Activated effector memory CD4-positive, alpha-beta T cell treated with anti-CD3 and anti-CD28 coated beads, Interleukin-2, amount 50 U/mL, for 16 hours (primary cell): Measurements from ENCODE around the gene FAM219A.
"Not testable (repeated sequence)": the region's sequence is repeated elsewhere in the genome, so short reads cannot be mapped to it uniquely, and the experiment has no call there.

Experiments
- DNase-seq: peaks from one replicate; pipeline ENCODE4 v3.0.0-alpha.2; 2020

FAM219A gene

DNA sequence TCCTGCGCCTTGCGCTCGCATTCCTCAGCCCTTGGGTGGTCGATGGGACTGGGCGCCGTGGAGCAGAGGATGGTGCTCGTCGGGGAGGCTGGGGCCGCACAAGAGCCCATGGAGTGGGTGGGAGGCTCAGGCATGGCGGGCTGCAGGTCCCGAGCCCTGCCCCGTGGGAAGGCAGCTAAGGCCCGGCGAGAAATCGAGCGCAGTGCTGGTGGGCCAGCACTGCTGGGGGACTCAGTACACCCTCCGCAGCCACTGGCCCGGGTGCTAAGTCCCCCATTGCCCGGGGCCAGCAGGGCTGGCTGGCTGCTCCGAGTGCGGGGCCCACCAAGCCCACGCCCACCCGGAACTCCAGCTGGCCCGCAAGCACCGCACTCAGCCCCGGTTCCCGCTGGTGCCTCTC is 24.4 kb upstream of the FAM219A start:
- DNase-seq, result not testable (repeated sequence)

DNA sequence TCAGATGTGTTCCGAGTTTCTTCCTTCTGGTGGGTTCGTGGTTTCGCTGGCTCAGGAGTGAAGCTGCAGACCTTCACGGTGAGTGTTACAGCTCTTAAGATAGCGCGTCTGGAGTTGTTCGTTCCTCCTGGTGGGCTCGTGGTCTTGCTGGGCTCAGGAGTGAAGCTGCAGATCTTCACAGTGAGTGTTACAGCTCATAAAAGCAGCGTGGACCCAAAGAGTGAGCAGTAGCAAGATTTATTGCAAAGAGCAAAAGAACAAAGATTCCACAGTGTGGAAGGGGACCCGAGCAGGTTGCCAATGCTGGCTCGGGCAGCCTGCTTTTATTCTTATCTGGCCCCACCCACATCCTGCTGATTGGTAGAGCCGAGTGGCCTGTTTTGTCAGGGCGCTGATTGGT is 23.2 kb upstream of the FAM219A start:
- not testable (repeated sequence) for DNase-seq

- DNase-seq, result no peak
Observed at GRCh38 chr9:34479431-34479866, 21.1 kb upstream of the FAM219A start.

DNA sequence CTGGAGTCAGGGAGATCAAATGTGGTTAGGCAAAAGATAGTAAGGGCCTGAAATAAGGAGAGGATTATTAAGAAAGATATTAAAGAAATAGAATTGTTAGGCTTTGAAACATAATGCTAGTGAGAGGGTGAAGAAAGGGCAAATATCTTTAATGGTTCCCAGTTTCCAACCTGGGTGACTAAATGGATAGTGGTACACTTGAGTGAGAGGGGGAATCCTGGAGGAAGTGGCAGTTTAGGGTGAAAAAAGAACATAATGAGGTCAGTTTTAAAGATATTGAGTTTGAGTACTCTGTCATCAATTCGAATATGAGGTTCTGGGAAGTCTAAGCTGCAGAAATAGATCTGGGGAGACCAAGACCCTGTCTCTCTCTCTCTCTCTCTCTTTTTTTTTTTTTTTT is 19.2 kb upstream of the FAM219A start:
- no peak for DNase-seq

GRCh38 chr9:34475097-34475496 is 16.7 kb upstream of the FAM219A start:
- no peak for DNase-seq

DNA sequence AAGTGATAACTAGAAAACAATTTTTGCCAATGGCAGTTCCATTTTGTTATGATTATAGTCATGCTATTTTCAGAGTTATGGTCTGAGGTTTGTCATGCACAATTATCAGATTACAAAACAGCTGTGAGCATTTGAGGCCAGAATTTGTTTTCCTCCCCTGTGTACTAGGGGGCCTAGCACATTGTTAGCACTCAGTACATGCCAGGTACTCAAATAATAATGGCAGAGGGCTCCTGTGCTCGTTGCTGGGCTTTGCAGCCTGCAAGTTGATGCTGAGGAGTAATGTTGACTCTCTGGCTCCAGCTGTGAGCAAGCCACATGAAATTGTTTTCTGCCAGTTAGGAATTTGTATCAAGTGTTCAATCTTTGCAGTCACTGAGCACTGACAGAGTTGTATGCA is 7.1 kb upstream of the FAM219A start:
- no peak for DNase-seq

DNA sequence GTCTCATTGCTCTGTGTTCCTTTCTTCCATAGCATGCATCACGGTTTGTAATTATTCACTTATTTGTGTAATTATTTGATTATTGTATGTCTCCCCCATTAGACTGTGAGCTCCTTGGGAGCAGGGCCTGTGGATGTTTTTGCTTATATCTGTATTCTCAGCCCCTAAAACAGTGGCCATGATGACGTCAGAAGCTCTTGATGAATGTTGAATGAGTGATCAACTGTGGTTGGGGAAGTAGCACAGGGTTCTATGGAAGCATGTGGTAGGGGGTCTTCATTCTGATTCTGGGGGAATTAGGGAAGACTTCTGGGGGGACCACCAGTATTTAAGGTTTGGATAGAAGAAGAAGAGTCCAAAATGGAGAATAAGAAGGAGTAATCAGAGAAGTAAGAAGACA is 6.2 kb upstream of the FAM219A start:
- DNase-seq, result no peak

DNA sequence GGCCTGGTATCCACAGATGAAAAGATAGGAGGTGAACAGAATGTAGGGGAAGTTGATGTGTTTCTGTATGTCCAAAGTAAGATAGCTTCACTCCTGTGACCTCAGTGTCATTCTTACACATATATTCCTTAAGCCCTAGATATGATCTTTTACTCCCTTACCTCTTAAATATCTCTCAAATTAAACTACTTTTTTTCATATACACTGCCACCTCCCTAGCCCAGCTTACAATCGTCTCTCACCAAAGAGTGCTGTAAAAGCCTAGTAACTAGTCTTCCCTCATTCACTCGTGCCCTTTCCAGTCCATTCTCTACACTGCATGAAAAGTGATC is 5.5 kb upstream of the FAM219A start:
- DNase-seq, result no peak

DNA sequence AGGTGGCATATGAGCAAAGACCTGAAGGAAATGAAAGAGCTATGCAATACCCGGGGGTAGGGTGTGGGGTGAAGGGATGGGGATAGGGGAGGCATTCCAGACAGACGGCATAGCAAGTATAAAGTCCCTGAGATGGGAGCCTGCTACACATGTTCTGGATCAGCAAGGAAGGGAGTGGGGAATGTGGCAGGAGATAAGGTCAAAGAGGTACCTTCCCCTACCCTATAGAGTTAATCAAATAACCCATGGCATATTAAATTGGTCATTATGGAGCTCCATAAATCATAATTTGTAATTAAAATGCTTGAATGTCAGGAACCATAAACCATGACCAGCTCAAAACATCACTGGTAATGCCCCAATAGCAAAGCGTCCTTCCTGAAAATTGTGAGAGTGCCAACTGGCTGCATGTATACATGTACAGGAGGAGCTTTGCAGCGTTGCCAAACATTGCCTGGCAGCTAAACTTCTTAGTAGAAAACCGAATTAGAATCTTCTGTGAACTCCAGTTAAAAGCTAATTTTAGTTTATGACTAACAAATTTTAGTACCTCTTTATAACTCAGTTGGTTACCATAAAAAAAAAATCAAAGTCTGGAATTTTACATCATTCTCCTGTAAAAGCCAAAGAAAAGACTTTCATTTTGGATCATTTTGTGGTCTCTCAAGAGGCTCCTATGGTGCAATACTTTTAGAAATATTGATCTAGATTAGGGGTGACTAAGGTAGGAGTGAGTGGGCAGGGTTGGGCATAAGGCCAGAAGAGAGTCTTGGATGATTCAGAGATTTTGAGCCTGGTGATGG is 4.9 kb upstream of the FAM219A start:
- peak; percentile 73 for DNase-seq

GRCh38 chr9:34459941-34460340 is 1.6 kb upstream of the FAM219A start:
- no peak for DNase-seq

DNA sequence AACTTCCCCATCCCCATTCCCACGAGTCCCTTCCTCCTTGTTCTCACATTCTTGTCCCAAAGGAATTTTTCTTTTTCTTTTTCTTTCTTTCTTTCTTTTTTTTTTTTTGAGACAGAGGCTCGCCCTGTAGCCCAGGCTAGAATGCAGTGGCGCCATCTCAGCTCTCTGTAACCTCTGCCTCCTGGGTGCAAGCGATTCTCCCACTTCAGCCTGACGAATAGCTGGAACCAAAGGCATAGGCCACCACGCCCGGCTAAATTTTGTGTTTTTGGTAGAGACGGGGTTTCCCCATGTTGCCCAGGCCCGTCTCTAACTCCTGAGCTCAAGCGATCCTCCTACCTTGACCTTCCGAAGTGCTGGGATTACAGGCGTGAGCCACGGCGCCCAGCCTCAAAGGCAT is 986 bp upstream of the FAM219A start:
- DNase-seq, result no peak

- no peak for DNase-seq
Observed at GRCh38 chr9:34458959-34459340, 580 bp upstream of the FAM219A start.

DNA sequence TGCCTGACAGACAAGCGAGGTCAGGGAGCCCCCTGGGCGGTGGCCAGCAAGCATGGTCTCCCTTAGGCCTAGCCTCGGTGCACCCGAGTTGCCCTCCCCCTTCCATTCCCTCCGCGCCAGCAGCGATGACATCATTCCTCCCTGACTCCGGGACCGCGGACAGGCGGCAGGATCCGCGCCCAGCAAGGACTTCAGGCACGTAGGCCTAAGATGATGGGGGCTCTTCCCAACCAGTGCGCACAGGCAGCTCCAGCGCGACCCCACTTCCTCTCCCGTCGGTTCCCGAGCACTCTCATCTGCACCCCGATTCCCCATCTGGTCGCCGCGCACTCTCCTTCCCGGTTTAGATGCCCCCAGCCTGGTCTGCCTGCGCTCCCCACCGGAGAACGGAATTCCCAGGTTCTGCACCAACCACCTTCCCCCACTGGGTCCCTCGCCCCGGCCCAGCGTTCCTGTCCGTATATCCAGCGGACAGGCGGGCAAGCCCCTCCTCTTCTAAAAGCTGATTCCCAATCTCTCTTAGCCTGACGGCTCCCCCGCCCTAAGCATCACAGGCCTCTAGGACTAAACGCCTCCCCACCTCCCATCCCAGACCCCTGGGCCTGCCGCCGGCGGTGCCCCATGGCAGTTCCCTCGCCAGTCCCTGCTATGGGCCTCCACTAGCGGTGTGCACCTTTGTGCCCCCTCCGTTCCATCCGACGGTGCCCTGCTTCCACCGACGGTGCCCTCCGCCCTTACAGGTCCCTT is 931 bp downstream of the FAM219A start:
- DNase-seq, result no peak

DNA sequence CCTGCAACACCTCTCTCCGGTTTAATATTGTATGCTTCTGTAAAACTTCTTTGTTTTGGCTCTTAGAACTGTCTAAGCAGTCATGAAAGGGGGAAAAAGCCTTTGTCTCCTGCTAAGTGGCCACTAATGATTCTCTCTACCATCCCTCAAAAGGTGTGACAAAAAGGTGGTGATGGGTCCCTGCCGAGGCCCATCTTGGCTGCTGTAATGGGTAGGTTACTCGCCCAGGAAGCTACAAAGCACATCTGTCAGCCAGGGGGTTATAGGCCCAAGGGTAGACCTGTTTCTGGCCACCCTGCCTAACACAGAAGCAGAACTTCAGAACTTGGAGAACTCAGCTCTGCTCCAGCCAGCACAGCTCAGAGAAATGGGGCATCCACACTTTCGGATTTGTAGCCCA is 1.6 kb downstream of the FAM219A start:
- no peak for DNase-seq

DNA sequence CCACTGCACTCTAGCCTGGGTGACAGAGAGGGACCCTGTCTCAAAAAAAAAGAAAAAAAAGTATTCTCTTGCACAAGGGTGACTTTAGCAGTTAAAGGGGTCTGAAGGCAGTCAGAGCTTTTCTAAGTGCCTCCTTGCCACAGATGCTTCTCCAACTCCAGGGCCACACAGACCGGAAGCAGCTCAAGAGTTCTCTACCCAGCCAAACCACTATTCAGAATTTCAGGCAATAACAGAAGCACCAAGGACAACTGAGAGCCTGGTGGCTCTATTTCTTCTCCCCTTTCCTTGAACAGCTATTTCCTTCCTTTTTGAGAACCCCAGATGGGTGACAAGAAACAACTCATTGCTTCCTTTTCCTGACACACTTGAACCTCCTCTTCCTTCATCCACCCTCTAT is 2.2 kb downstream of the FAM219A start:
- DNase-seq, result no peak

DNA sequence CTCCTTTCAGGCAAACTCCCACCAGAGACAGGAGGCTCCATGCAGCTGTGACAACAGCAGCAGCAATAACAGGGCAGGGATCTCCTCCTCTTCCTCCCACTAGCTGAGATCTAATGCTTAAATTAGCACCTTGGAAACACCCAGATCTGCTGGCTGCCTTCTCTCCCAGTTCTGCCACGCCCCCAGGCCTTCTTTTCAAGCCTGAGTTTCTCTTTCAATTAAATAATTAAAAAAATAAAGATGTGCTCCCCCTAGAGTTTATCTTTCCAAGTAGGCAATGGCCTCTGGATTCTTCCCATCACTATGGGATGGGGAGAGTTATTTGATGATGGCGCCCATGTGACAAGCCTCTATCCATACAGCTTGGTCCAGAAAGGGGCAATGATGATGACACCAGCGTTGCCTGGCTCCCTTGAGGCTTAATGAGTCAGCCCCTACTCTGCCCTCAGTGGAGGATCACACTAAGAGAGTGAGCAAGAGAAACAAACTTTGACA is 3.8 kb downstream of the FAM219A start:
- DNase-seq, result no peak

DNA sequence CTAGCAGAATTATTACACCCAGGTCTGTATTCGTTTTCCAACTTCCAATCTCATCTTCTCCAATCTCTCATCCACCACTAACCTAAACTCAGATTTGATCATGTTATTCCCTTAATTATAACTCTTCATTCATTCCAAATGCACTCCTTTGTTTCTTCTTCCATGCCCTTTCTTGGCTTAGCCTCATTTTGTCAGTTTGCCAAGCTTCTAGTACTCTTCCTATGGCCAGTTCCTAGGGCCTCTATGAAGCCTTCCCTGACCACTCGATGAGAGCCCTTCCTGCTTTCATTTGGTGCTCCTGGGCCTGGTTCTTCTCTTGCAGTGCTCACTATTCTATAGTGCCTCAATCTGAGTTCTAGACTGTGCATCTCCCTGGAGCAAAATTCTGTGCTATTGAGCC is 5.8 kb downstream of the FAM219A start:
- no peak for DNase-seq

GRCh38 chr9:34451545-34451944 is 6.8 kb downstream of the FAM219A start:
- no peak for DNase-seq

- DNase-seq, result no peak
Observed at GRCh38 chr9:34451135-34451534, 7.2 kb downstream of the FAM219A start.

GRCh38 chr9:34450644-34451043 is 7.7 kb downstream of the FAM219A start:
- DNase-seq, result no peak

- DNase-seq, result no peak
Observed at GRCh38 chr9:34446951-34447350, 11.4 kb downstream of the FAM219A start.

DNA sequence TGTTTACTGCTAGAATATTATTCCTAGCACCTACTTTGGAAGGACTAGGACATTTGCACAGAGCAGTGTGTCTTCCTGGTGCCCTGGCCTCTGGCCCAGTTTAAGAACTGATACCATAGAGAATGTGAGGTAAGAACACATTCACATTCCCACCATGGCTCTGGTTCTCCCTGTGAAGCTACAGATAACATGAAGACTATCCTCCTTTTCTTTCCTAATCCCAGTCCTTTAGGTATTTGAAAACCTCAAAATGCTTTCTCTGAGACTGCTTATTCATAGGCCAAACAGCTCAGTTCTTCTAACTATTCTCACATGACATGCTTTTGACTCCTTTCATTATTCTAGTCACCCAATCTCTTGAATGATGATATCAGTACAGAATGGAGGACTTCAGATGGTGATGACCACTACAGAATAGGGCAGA is 11.9 kb downstream of the FAM219A start:
- no peak for DNase-seq

DNA sequence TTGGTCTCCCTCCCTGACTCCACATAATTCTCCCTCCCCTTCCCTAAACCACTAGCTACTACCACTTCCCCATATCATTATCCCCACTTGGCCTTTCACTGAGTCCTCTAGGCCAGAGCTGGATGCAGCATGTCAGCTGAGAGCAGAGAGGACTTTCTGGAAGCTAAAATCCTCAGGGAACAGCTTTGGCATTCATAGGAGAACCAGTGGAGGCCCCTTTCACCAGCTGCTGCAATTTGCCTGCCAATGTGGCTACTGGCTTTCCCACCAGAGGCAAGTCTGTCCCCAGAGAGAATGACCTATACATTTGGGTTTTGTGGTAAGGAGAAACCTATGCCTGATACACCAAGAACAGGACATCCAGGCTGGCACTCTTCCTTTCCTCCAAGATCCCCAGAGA is 14.4 kb downstream of the FAM219A start:
- DNase-seq, result no peak

DNA sequence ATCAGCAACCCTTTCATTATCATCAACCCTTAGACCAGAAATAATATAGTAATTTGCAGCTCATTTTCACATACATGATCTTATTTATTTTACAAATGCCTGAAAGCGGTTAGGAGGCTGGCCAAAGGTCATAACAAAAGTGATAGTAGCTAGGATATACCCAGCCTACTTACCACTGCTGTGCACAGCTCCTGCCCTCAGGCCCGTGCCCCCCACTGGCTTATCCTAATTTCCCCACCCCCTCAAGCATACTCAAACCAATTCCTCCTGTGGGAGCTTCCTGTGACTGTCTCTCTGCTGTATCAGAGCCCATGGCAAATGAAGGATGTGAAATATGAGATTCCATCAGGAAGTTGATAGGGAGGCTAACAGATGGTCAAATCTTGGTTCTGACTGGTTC is 14.8 kb downstream of the FAM219A start:
- DNase-seq, result no peak

DNA sequence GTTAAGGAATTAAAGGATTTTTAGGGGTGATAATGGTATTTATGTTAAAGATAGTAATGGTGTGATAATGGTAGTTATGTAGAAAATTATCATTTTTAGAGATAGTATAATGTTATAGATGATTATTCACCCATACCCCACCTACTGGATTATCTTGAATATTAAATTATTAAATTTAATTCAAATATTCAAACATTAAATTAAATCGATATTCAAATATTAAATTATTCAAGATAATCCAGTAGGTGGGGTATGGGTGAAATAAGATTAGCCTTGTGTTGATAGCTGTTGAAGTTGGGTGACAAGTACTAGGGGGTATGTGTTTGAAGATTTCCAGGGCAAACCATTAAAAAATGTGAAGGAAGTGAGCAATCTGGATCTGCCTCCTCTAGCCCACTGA is 15.6 kb downstream of the FAM219A start:
- DNase-seq, result no peak
